ENCODE measurements around the gene TEAD1. TPM values are rescaled to one million over a fixed set of nuclear protein-coding genes. Genes with fewer than 3 reads are reported as not detected.

TEAD1 gene
- total RNA-seq, 1 experiment from 2014 or later, result 106 TPM

DNA sequence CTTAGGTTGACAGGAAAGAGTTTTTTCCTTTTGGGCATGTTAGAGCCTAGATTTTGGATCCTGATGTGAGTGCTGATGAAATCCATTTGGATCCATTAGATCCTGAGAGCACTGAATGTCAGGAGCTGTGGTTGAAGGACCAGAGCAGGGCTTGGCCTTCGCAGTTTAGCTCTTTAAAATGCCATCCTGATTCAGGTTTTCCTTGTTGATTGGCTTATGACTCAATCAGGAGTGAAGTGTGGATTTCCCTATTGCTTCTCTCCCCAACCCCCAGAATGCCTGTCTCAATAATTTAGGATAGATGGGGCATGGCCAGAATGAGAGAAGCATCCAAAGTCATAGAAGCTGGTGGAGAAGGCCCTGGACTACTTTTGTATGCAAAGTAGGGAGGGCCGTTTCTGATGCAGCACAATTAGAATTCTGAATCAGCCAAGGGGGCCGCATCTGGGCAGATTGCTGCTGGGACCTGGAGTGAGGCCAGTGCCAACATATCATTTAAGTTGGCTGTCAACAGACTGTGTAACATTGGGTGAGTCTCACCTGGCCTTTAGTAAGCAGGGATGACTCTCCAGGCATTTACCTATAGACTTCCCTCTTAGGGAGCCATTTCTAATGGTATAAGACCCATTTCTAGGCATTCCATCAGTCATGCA is 80.5 kb downstream of the TEAD1 start:
- Histone ChIP-seq H3K27me3 (ENCODE audit: insufficient read depth, low read depth) (no peaks in the 10 kb centered on the region), H3K4me2 (no peak overlapping the region), H3K9me2 (ENCODE audit: insufficient read depth) (no peaks in the 10 kb centered on the region), H2AFZ (no peak overlapping the region), H3K9me3 (ENCODE audit: insufficient read depth, low read depth) (no peaks in the 10 kb centered on the region), H3K36me3 (ENCODE audit: low read depth) (no peaks in the 10 kb centered on the region), H3F3A (ENCODE audit: insufficient read depth, low read depth) (0 out of 2 replicates have a peak, but pooled peaks cover 9% of the 10 kb centered on the region), H3K79me2 (ENCODE audit: low read depth) (peaks cover 93% of the 10 kb centered on the region), H3K4me3 (no peak overlapping the region), H3K4me1 (replicated peaks; ENCODE audit: insufficient read depth) (peaks cover 17% of the 10 kb centered on the region), H3K27ac (0 out of 2 replicates have a peak overlapping the region, but pooled peaks have one; percentile 39), H4K20me1 (ENCODE audit: insufficient read depth) (0 out of 2 replicates have a peak, but pooled peaks cover 3% of the 10 kb centered on the region)
- no peak for TF ChIP-seq EZH2 (IDR thresholded peaks at IDR 0.05; ENCODE audit: low read depth)
- TF ChIP-seq, protein P1, sequence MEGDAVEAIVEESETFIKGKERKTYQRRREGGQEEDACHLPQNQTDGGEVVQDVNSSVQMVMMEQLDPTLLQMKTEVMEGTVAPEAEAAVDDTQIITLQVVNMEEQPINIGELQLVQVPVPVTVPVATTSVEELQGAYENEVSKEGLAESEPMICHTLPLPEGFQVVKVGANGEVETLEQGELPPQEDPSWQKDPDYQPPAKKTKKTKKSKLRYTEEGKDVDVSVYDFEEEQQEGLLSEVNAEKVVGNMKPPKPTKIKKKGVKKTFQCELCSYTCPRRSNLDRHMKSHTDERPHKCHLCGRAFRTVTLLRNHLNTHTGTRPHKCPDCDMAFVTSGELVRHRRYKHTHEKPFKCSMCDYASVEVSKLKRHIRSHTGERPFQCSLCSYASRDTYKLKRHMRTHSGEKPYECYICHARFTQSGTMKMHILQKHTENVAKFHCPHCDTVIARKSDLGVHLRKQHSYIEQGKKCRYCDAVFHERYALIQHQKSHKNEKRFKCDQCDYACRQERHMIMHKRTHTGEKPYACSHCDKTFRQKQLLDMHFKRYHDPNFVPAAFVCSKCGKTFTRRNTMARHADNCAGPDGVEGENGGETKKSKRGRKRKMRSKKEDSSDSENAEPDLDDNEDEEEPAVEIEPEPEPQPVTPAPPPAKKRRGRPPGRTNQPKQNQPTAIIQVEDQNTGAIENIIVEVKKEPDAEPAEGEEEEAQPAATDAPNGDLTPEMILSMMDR (conservative IDR thresholded peaks at IDR 0.05), result no peak
- CTCF ChIA-PET, result no interaction called here
- intact Hi-C loops (cut with micrococcal nuclease; ENCODE audit: unreplicated experiment), result loop anchor here (10.0 kb wide), 1 partner anchor 50 kb away; no protein-coding TSS in a partner anchor
- no peak for DNase-seq
- no TSS peak for BruUV-seq (replicated peaks)
- POLR2A ChIA-PET (ENCODE audit: unreplicated experiment), result no interaction called here

- Histone ChIP-seq H4K20me1 (ENCODE audit: insufficient read depth) (0 out of 2 replicates have a peak, but pooled peaks cover 3% of the 10 kb centered on the region), H3K4me1 (replicated peaks; ENCODE audit: insufficient read depth) (peaks cover 26% of the 10 kb centered on the region), H3K79me2 (ENCODE audit: low read depth) (peaks cover 93% of the 10 kb centered on the region), H3K4me3 (no peak overlapping the region), H3K27ac (no peak overlapping the region), H3K9me3 (ENCODE audit: insufficient read depth, low read depth) (no peaks in the 10 kb centered on the region), H3F3A (ENCODE audit: insufficient read depth, low read depth) (0 out of 2 replicates have a peak, but pooled peaks cover 9% of the 10 kb centered on the region), H2AFZ (no peak overlapping the region), H3K27me3 (ENCODE audit: insufficient read depth, low read depth) (no peaks in the 10 kb centered on the region), H3K36me3 (ENCODE audit: low read depth) (no peaks in the 10 kb centered on the region), H3K9me2 (ENCODE audit: insufficient read depth) (no peaks in the 10 kb centered on the region), H3K4me2 (no peak overlapping the region)
- TF ChIP-seq, protein P1 (conservative IDR thresholded peaks at IDR 0.05), result no peak
- no peak for TF ChIP-seq EZH2 (IDR thresholded peaks at IDR 0.05; ENCODE audit: low read depth)
- no peak for DNase-seq
- intact Hi-C loops (cut with micrococcal nuclease; ENCODE audit: unreplicated experiment), result loop anchor here (10.0 kb wide), 1 partner anchor 49 kb away; no protein-coding TSS in a partner anchor
- BruUV-seq (replicated peaks), result no TSS peak
- POLR2A ChIA-PET (ENCODE audit: unreplicated experiment), result no interaction called here
- CTCF ChIA-PET, result no interaction called here
Measured at GRCh38 chr11:12755510-12756453, 81.6 kb downstream of the TEAD1 start.

GRCh38 chr11:12756454-12756806 is 82.2 kb downstream of the TEAD1 start:
- intact Hi-C loops (cut with micrococcal nuclease; ENCODE audit: unreplicated experiment), result loop anchor here (10.0 kb wide), 1 partner anchor 48 kb away; no protein-coding TSS in a partner anchor
- CTCF ChIA-PET, result no interaction called here

More at GRCh38 chr11:12756454-12756806, 82.2 kb downstream of the TEAD1 start:
- POLR2A ChIA-PET (ENCODE audit: unreplicated experiment), result no interaction called here
- 0 out of 2 replicates have a peak, but pooled peaks cover 9% of the 10 kb centered on the region for H3F3A ChIP-seq (ENCODE audit: insufficient read depth, low read depth)
- no peak overlapping the region for H3K4me3 ChIP-seq
- H2AFZ ChIP-seq, result no peak overlapping the region
- no peaks in the 10 kb centered on the region for H3K9me3 ChIP-seq (ENCODE audit: insufficient read depth, low read depth)
- H3K79me2 ChIP-seq (ENCODE audit: low read depth), result peaks cover 93% of the 10 kb centered on the region
- peaks cover 27% of the 10 kb centered on the region for H3K4me1 ChIP-seq (replicated peaks; ENCODE audit: insufficient read depth)
- H3K9me2 ChIP-seq (ENCODE audit: insufficient read depth), result no peaks in the 10 kb centered on the region
- no peak overlapping the region for H3K4me2 ChIP-seq
- no peaks in the 10 kb centered on the region for H3K27me3 ChIP-seq (ENCODE audit: insufficient read depth, low read depth)
- 0 out of 2 replicates have a peak, but pooled peaks cover 5% of the 10 kb centered on the region for H4K20me1 ChIP-seq (ENCODE audit: insufficient read depth)
- no peak for TF ChIP-seq EZH2 (IDR thresholded peaks at IDR 0.05; ENCODE audit: low read depth)
- TF ChIP-seq, protein P1 (conservative IDR thresholded peaks at IDR 0.05), result no peak
- H3K27ac ChIP-seq, result no peak overlapping the region
- no peaks in the 10 kb centered on the region for H3K36me3 ChIP-seq (ENCODE audit: low read depth)
- no TSS peak for BruUV-seq (replicated peaks)
- no peak for DNase-seq
